GM19467 (cell line): ENCODE data around the gene DNAJC5G.
"Not testable (repeated sequence)": the region's sequence is repeated elsewhere in the genome, so short reads cannot be mapped to it uniquely, and the experiment has no call there.

ENCODE experiments used
- ATAC-seq: cut with Tn5 transposase; IDR thresholded peaks from one replicate; pipeline ENCODE4 v1.9.1; 2021; ENCODE audit warnings: mild to moderate bottlenecking, moderate library complexity; ENCODE audit not compliant: unreplicated experiment

DNAJC5G gene

DNA sequence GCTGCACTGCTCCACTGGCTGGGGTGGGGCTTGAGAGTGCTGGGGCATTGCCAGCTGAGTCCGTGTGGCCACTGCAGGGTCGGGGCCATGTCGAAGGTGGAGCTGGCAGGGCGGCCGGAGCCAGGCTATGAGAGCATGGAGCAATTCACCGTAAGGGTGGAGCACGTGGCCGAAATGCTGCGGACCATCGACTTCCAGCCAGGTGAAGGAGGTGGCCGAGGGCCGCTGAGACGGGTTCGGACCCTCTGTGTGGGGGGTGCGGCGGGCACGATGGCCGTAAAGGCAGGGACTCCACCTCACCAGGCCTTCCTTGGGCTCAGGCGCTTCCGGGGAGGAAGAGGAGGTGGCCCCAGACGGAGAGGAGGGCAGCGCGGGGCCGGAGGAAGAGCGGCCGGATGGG lies 30.9 kb downstream of the DNAJC5G start:
- no peak for ATAC-seq

DNA sequence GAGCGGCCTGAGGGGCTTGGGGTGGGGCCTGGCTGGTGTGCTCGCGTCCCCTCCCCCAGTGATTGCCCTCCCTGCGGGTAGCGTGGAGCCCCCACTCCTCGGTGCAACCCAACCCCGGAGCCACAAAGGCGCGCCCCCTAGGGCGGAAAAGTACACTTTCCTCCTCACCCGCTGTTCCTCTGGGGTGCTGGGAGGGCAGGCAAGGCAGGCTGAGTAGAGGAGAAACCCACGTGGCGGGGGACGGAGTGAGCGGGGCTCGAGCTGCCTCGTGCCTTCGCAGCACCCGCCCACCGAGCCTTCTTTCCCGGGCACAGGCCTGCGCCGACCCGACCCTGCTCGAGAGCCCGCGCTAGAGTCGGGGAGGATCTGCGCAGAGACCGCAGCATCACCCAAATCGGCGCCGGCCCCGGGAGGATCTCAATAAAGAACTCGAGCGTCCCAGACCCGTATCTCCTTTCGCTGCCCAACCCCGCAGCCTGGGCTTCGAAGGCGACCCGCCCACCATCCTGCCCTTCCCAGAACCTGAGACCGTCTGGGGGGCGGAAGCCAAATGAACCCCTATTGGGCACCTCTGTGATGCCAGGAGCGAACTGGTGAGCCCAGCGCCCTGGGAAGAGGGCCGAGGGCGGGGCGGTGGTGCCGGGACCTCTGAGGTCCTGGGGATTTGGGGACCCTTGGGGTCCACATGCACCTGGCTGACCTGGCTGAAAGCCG lies 31.5 kb downstream of the DNAJC5G start:
- ATAC-seq, result no peak

DNA sequence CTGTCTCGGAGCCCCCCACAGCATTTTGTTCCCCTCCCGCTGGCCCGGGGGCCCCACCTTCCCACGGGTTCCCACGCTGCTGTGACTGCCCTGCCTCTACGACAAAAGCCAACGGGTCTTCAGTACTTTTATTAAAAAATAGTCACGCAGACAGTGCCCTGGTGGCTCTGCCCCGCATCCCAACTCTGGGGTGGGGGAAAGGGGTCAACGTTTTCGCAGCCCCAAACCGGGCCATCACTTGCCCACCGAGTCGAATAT lies 32.0 kb downstream of the DNAJC5G start:
- no peak for ATAC-seq

DNA sequence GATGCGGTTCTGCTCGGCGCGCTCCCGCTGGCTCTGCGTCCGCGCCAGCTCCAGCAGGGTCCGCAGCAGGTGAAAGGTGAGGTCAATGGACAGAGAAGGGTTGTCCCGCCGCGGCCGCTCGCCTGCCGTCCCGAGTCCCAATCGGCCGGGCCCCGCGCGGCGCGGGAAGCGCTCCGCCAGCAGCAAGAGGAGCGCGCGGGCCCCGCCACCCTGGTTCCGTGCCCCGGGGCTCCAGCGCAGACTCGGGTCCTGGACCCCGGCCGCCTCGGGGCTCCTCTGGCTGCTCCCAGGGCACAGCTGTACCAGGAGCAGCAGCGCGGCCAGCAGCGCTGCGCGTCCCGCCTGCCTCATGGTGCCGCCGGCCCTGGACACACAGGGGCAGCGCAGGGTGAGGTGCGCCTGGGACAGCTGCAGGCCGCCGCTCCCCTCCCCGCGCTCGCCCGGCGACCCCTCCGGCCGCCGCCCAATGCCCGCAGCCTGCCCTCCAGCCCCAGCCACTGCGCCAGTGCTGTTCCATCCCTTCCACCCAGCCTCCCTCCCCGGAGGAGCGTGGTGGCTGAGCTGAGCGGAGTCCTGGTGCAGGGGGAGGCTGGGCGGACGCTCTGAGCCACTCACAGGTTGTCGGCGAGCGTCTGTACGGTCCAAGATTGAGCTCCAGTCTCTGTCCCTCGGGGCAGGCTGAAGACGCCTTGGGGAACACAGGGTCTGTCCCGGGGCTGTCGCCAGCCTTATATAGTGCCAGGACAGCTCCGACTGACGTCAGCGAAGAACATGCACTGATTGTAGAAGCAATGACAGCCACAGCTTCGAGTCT lies 32.5 kb downstream of the DNAJC5G start:
- no peak for ATAC-seq

DNA sequence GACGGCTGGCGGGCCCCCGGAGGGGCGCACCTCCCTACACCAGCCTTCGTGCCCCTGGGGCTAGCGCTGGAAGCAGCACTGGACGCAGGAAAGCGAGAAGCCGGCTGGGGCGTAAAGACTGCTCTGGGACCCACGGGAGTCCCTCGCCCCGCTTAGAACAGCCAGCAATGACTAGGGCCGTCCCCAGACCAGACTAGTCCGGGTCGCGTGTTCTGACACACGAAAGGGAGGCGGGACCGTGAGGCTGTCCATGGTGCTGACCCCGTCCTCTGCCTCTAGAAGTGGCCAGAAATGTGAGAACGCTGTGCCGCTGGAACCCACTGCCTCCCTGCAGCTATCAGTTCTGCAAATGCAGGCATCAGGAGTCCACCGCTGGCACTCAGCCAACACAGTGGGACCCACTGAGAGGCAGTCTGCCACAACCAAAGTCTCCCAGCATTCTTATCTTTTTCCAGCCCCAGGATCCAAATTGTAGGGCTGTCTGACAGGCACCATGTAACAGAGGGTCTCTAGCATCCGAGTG lies 33.2 kb downstream of the DNAJC5G start, which contains the start of gene UCN:
UCN (minus strand) TSS at position 87 of the 523 bp plus-strand sequence. CDS start 550 bp downstream, outside the sequence.
- no peak for ATAC-seq

DNA sequence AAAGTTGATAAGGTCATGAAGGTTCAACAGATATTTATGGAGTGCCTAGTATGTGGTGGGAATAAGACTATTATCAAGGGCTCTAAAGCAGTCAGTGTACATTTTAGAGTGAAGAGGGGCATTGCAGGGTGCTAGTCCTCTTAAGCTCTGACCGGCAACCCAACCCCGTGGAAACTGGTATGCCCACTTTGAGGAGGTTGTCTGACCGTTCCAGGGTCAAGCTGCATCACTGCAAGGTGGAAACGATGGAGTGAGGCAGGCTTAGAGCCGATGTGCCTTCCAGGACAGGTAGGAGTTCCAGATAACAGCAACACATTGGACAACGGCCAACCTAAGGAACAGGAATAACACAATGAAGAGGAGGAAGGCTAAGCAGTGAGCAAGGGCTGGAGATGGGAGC lies 34.4 kb downstream of the DNAJC5G start:
- ATAC-seq, result no peak

DNA sequence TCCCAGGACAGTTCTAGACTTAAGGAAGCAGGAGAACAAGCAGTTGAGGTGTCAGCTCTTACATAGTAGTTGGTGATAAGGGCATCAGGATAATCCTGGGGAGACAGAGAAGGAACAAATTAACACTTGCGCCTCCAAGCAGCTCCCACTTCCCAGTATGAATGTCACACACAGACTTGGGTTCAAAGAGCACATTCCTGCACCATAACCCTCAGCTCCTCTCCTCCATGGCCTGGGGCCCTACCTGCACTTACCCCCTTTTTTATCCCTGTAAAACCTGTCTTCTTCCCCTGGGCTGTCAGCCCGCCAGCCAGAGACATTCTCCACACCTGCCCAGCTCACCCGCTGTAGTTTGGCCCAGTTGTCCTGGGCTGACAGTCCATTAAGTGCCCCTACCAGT lies 36.9 kb downstream of the DNAJC5G start:
- no peak for ATAC-seq

DNA sequence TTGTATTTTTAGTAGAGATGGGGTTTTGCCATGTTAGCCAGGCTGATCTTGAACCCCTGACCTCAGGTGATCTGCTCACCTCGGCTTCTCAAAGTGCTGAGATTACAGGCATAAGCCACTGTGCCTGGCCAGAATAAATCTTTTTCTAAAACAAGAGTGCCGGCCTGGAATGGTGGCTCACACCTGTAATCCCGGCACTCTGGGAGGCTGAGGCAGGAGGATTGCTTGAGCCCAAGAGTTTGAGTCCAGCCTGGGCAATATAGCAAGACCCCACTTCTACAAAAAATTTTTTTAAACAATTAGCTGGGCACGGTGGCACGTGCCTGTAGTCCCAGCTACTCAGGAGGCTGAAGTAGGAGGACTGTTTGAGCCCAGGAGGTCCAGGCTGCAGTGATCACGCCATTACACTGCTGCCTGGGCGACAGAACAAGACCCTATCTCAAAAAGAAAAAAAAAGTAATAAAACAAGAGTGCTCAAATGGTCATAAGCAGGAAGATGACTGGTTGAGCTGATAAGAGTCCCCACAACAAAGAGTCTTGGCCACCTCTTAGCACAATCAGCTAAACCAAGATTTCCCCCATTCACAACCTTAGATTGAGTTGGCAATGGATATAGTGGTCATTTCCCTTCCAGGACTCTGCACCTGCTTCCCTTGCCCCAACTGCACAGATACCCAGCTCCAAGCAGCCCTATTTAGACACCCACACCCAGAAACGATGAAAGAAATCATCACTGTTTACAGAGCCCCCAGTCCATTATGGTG lies 38.8 kb downstream of the DNAJC5G start:
- no peak for ATAC-seq

DNA sequence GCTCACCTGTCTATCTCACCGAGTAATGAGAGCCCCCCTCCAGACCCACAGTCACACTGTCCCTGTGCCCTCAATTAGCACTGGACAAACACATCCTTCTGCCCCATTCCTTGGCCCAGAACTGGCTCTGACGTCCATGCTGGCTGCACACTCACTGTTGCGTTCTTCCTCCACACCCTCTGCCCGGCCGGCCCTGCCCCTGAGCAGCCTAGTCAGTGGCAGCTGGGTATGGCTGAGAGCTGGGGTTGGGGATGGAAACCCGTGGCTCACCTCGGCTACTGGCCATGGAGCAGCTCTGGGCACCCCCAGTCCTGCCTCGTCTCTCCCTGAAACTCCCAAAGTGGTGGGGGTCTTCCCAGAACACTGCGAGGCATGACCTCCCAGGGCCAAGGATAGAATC lies 39.5 kb downstream of the DNAJC5G start:
- no peak for ATAC-seq

DNA sequence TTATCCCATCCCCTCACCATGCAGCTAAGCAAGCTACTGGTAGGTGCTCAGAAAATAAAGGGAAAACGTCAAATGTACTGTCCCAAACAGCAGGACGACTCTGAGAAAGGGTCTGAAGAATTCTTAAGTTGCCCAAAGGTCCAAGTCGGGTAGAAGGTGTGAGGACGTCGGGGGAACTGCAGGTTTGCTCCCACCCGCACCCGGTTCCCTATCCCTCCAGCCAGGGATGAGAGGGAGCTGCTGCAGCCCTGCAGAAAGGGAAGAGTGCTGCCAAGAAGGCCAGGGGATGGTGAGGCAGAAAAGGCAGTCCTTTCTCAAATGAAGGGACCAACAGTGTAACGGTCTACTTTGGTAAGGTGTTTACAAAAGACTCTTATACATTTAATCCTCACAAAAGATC lies 39.9 kb downstream of the DNAJC5G start:
- no peak for ATAC-seq

DNA sequence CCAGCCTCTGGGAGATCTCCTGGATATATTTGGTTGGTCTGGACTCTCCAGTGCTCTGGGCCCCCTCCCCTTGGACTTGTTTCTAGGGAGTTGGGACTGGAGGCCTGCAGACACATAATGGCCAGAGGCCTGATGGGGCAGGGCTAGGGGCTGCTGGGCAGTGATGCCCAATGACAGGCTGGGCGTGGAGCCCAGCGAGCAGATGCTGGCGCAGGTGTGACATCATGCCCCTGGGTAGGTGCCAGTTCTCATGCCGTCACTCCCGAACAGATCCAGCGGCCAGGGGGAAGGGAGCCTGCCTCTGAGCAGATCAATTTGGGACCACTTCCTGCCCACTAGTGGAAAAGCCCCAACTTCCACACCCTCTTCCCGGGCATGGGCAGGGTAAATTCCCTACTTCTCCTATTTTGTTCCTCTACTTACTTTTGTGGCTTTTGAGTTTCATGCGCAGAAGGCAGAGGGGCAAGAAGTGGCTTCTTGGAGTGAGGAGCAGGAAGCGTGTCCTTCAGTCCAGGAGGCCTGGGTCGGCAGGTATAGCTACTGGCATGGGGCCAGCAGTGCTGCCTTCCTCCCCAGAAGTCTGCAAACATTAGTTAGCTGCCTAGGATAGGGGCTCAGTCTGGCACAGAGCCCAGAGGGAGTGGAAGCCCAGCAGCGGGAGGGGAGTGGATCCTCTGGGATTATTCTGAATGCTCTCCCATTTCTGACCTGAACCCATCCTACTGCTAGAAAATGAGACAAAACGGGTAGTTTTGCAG lies 41.6 kb downstream of the DNAJC5G start:
- ATAC-seq, result no peak

DNA sequence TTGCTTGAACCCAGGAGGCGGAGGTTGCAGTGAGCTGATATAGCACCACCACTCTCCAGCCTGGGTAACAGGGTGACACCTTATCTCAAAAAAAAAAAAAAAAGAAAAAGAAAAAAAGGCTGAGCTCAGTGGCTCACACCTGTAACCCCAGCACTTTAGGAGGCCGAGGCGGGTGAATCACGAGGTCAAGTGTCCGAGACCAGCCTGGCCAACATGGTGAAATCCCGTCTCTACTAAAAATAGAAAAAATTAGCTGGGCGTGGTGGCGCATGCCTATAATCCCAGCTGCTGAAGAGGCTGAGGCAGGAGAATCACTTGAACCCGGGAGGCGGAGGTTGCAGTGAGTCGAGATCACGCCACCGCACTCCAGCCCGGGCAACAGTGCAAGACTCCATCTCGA lies 44.6 kb downstream of the DNAJC5G start:
- not testable (repeated sequence) for ATAC-seq

DNA sequence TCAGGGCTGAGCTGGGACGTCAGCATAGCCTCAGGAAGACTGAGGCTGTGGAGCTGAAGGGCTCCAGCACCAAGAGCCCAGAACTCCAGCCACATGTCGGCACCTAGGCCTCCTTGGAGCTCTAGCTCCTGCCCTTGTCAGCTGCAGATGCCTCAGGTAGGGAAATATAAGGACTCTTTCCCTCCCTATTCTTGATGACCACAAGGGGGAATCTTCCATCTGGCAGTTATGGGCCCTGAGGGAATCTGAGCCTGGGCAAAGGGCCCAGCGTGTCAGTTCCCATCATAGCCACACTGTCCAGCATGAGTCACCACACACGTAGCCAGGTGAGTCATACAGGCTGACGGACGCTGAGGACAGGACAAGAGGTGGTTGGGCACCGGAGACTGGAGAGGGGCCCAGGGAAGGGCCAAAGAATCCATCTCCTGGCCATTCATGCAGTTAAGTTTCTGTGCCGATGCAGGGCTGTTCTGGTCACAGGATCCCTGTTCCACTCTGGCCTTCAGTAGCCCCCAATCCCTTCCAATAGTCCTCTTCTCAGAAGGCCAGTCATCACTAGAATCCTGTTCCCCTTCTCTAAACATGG lies 45.8 kb downstream of the DNAJC5G start:
- ATAC-seq, result no peak

DNA sequence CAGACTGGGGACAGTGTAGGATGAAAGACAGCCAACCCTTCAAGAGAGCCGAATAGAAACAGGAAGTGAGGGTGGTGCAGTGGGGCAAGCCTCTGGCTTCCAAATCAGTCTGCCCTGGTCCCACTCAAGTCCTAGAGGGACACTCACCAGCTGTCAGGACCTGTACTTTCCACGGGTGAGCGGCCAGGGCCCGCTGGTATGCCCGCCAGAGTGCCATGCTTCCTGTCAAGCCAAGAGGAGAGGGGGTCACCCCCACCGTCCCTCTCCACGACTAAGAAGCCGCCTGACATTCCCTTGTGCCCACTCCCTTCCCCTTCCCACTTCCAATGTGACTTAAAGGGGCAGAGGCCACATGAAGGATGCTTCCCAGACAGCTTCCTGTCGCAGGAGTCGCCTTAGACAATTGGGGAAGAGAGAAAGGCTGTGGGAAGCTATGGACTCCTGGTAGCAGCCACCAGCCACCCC lies 47.1 kb downstream of the DNAJC5G start:
- ATAC-seq, result no peak

DNA sequence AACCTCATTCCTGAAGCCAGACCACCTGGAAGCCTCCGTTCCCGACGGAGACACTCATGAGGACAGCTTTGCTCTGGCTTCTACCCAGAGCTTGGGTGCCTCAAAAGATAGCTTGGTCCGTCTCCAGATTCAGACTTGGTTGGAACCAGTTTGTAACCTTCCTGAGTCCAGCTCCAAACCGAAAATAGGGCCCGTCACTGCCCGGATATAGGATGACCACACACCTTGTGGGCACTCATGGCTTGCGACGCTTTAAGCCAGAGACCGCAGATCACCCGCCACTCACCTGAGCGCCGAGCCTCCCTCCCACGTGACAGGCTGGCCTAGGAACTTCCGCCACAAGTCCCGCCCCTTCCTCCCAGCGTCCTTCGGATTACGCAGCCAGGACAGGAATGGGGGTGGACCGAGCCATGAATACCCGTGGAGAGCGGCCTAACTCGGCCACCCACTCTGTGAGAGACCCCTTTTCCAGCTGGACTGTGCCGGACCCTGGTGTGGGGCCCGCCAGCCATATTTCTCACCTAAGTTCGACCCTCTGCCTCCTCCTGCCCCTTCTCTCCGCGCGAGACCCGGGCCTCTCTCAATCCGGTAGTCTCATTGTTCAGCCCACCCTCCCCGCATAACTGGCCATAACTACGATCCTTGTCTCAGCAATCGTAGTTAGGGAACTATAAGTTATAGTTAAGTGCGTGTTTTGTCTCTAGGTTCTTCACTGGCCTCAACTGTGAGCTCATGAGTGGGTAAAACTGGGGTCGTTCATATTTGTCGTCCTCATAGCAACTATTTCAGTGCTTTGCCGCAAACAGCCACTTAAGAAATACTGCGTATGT lies 47.7 kb downstream of the DNAJC5G start, which contains the start of gene MPV17:
MPV17 (minus strand) TSS at position 332 of the 830 bp plus-strand sequence. CDS start 580 bp downstream, outside the sequence.
- peak; percentile 86 for ATAC-seq

DNA sequence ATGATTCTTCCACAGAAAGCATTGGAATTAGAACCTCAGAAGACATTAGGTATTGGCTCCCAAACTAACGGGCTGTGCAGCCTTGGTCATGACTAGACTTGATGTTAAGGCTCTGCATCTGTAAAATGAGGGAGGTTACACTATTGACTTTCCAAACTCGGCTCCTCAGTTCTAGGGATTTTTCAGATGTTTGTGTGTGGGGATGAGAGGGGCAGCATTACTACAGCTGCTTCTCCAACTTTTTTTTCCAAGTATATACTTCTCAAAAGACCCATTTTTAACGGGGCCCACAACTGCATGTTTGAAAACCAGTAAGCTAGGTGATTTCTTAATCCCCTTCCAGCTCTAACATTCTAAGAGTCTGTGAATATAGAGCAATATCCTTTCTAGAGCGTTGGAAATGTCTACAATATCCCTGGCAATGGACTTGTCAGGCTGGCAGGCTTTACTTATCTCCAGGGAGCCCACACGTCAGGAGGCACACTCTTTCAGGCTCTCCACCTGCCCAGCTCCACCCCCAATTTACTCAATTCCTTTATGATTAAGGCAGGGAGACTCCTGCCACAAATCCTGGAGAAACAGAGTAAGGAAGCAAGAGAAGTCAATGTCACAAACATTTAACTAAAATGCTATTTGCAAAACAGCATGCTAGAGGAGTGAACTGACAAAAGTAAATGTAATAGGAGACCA lies 48.5 kb downstream of the DNAJC5G start:
- ATAC-seq, result no peak

DNA sequence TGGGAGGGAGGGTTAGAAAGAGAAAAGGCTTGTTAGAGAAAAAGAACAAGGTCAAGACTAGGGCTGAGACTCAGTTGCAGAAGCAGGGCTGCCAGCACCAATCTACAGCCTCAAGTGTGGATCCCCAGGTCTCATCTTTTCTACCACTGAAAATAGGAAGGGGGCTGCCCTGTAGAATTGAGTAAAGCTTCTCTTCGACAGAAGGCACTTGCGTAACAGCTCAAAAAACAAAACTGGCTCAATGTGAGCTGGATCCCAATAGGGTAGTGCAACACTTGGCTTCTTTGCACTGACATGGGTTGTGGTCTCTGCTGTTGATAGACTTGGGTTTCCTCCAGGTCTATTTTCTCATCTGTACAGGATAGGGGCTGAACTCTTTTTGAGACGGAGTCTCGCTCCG lies 49.5 kb downstream of the DNAJC5G start:
- no peak for ATAC-seq
